Measurements from ENCODE around the gene ADAM15.

- no peak for TF ChIP-seq POLR2A (IDR thresholded peaks at IDR 0.05)
- TF ChIP-seq, protein P1, sequence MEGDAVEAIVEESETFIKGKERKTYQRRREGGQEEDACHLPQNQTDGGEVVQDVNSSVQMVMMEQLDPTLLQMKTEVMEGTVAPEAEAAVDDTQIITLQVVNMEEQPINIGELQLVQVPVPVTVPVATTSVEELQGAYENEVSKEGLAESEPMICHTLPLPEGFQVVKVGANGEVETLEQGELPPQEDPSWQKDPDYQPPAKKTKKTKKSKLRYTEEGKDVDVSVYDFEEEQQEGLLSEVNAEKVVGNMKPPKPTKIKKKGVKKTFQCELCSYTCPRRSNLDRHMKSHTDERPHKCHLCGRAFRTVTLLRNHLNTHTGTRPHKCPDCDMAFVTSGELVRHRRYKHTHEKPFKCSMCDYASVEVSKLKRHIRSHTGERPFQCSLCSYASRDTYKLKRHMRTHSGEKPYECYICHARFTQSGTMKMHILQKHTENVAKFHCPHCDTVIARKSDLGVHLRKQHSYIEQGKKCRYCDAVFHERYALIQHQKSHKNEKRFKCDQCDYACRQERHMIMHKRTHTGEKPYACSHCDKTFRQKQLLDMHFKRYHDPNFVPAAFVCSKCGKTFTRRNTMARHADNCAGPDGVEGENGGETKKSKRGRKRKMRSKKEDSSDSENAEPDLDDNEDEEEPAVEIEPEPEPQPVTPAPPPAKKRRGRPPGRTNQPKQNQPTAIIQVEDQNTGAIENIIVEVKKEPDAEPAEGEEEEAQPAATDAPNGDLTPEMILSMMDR (IDR thresholded peaks at IDR 0.05) = no peak
Measured at GRCh38 chr1:155071701-155072100, 20.6 kb downstream of the ADAM15 start.

Measured in lower leg skin (tissue), 3 donors.